Measurements from ENCODE around the gene LAMB3. TPM values are rescaled to one million over a fixed set of nuclear protein-coding genes. Genes with fewer than 3 reads are reported as not detected.

Gene LAMB3
- total and polyA plus RNA-seq, 10 of the 15 experiments (the other 5 are each of a cell fraction or from before 2014, with no cell fraction given), result 0.04 to 1.8 (median 0.10) TPM; not detected in 1

DNA sequence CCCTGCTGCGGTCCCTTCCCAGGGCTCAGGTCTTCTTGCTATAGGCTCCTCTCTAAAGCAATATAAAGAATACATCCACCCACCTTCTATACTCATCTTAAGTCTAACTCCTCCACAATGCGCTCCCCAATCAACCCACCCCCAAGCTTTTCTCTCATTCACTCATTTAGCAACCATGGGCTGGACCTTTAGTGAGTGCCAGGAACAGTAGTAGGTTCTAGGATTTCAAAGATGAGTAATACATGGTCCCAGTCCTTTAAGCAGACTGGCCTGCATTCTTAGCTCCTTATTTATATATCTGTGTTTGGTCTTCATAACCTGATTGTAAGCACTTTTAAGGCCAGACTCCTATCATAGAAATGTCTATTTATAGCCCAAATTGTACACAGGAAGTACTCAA is 62.8 kb downstream of the LAMB3 start:
- no peaks in the 10 kb centered on the region; the same call in 2 of the 3 replicates for H3K9me3 ChIP-seq (replicated peaks; ENCODE audit: control insufficient read depth, insufficient read depth, low read length)
- SMC1A ChIA-PET (ENCODE audit: uncharacterized antibody, unreplicated experiment), result interaction anchor here (1.0 to 1.9 kb wide), 3 partner anchors 11 to 101 kb away, joined by 3 to 4 read pairs (median 3); no protein-coding TSS in a partner anchor
- no peak overlapping the region for H3K9ac ChIP-seq (ENCODE audit: control insufficient read depth, insufficient read depth, low read length)
- no peak overlapping the region for H3K4me2 ChIP-seq (ENCODE audit: control insufficient read depth, insufficient read depth)
- WGBS (ENCODE audit: insufficient coverage, insufficient replicate concordance, low lambda C conversion rate, missing lambda C conversion rate), result 15% methylated on average over 2 of the region's 2 CpGs
- ATAC-seq, result no peak
- no peak for DNase-seq (ENCODE audit: low read depth, low spot score)
- H3K79me2 ChIP-seq (ENCODE audit: control insufficient read depth, insufficient read depth, low read length), result no peaks in the 10 kb centered on the region
- intact Hi-C loops (cut with micrococcal nuclease; ENCODE audit: unreplicated experiment), result no loop called here
- FAIRE-seq, result no peak
- no peaks in the 10 kb centered on the region for H4K20me1 ChIP-seq (ENCODE audit: control insufficient read depth, insufficient read depth)
- H3K27ac ChIP-seq (ENCODE audit: control insufficient read depth, insufficient read depth), result no peak overlapping the region
- H3K4me1 ChIP-seq (ENCODE audit: control insufficient read depth, insufficient read depth, low read length), result no peaks in the 10 kb centered on the region
- in situ Hi-C loops (cut with MboI), result no loop called here
- RAD21 ChIA-PET (ENCODE audit: unreplicated experiment), result interaction anchor here (1.1 to 1.5 kb wide), 2 partner anchors 22 to 40 kb away, joined by 3 to 4 read pairs; no protein-coding TSS in a partner anchor
- no TSS peak for BruUV-seq (replicated peaks)
- CTCF ChIA-PET, result interaction anchor here (0.8 to 3.4 kb wide), 5 partner anchors 8 to 159 kb away, joined by 3 to 18 read pairs (median 7); no protein-coding TSS in a partner anchor
- POLR2A ChIA-PET, result no interaction called here
- H3K36me3 ChIP-seq (ENCODE audit: control insufficient read depth in 2 of 2, insufficient read depth in 2 of 2, low read length in 1 of 2), result no peaks in the 10 kb centered on the region
- no peak overlapping the region for H2AFZ ChIP-seq (ENCODE audit: control insufficient read depth, low read depth, low read length)
- H3K4me3 ChIP-seq, result no peak overlapping the region
- peaks cover 5 to 12% of the 10 kb centered on the region in 2 experiments for H3K27me3 ChIP-seq (replicated peaks in 1 of 2; ENCODE audit: control insufficient read depth in 2 of 2, insufficient read depth in 2 of 2, low read length in 1 of 2)
- TF ChIP-seq, protein P1, sequence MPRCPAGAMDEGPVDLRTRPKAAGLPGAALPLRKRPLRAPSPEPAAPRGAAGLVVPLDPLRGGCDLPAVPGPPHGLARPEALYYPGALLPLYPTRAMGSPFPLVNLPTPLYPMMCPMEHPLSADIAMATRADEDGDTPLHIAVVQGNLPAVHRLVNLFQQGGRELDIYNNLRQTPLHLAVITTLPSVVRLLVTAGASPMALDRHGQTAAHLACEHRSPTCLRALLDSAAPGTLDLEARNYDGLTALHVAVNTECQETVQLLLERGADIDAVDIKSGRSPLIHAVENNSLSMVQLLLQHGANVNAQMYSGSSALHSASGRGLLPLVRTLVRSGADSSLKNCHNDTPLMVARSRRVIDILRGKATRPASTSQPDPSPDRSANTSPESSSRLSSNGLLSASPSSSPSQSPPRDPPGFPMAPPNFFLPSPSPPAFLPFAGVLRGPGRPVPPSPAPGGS (IDR thresholded peaks at IDR 0.05; ENCODE audit: borderline replicate concordance, insufficient read depth, low read depth, low read length, poor library complexity, severe bottlenecking), result no peak
- TF ChIP-seq BCL11A (IDR thresholded peaks at IDR 0.05; ENCODE audit: low read depth, low read length), result no peak
- TF ChIP-seq, protein P2, sequence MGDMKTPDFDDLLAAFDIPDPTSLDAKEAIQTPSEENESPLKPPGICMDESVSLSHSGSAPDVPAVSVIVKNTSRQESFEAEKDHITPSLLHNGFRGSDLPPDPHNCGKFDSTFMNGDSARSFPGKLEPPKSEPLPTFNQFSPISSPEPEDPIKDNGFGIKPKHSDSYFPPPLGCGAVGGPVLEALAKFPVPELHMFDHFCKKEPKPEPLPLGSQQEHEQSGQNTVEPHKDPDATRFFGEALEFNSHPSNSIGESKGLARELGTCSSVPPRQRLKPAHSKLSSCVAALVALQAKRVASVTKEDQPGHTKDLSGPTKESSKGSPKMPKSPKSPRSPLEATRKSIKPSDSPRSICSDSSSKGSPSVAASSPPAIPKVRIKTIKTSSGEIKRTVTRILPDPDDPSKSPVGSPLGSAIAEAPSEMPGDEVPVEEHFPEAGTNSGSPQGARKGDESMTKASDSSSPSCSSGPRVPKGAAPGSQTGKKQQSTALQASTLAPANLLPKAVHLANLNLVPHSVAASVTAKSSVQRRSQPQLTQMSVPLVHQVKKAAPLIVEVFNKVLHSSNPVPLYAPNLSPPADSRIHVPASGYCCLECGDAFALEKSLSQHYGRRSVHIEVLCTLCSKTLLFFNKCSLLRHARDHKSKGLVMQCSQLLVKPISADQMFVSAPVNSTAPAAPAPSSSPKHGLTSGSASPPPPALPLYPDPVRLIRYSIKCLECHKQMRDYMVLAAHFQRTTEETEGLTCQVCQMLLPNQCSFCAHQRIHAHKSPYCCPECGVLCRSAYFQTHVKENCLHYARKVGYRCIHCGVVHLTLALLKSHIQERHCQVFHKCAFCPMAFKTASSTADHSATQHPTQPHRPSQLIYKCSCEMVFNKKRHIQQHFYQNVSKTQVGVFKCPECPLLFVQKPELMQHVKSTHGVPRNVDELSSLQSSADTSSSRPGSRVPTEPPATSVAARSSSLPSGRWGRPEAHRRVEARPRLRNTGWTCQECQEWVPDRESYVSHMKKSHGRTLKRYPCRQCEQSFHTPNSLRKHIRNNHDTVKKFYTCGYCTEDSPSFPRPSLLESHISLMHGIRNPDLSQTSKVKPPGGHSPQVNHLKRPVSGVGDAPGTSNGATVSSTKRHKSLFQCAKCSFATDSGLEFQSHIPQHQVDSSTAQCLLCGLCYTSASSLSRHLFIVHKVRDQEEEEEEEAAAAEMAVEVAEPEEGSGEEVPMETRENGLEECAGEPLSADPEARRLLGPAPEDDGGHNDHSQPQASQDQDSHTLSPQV (IDR thresholded peaks at IDR 0.05), result no peak
- TF ChIP-seq, protein P3, sequence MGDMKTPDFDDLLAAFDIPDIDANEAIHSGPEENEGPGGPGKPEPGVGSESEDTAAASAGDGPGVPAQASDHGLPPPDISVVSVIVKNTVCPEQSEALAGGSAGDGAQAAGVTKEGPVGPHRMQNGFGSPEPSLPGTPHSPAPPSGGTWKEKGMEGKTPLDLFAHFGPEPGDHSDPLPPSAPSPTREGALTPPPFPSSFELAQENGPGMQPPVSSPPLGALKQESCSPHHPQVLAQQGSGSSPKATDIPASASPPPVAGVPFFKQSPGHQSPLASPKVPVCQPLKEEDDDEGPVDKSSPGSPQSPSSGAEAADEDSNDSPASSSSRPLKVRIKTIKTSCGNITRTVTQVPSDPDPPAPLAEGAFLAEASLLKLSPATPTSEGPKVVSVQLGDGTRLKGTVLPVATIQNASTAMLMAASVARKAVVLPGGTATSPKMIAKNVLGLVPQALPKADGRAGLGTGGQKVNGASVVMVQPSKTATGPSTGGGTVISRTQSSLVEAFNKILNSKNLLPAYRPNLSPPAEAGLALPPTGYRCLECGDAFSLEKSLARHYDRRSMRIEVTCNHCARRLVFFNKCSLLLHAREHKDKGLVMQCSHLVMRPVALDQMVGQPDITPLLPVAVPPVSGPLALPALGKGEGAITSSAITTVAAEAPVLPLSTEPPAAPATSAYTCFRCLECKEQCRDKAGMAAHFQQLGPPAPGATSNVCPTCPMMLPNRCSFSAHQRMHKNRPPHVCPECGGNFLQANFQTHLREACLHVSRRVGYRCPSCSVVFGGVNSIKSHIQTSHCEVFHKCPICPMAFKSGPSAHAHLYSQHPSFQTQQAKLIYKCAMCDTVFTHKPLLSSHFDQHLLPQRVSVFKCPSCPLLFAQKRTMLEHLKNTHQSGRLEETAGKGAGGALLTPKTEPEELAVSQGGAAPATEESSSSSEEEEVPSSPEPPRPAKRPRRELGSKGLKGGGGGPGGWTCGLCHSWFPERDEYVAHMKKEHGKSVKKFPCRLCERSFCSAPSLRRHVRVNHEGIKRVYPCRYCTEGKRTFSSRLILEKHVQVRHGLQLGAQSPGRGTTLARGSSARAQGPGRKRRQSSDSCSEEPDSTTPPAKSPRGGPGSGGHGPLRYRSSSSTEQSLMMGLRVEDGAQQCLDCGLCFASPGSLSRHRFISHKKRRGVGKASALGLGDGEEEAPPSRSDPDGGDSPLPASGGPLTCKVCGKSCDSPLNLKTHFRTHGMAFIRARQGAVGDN (IDR thresholded peaks at IDR 0.05), result no peak
- no peak for TF ChIP-seq JUNB (IDR thresholded peaks at IDR 0.05)
- no peak for TF ChIP-seq SREBF2 (IDR thresholded peaks at IDR 0.05; ENCODE audit: low read length)
- no peak for TF ChIP-seq ZNF24 (IDR thresholded peaks at IDR 0.05)
- TF ChIP-seq, protein P4, sequence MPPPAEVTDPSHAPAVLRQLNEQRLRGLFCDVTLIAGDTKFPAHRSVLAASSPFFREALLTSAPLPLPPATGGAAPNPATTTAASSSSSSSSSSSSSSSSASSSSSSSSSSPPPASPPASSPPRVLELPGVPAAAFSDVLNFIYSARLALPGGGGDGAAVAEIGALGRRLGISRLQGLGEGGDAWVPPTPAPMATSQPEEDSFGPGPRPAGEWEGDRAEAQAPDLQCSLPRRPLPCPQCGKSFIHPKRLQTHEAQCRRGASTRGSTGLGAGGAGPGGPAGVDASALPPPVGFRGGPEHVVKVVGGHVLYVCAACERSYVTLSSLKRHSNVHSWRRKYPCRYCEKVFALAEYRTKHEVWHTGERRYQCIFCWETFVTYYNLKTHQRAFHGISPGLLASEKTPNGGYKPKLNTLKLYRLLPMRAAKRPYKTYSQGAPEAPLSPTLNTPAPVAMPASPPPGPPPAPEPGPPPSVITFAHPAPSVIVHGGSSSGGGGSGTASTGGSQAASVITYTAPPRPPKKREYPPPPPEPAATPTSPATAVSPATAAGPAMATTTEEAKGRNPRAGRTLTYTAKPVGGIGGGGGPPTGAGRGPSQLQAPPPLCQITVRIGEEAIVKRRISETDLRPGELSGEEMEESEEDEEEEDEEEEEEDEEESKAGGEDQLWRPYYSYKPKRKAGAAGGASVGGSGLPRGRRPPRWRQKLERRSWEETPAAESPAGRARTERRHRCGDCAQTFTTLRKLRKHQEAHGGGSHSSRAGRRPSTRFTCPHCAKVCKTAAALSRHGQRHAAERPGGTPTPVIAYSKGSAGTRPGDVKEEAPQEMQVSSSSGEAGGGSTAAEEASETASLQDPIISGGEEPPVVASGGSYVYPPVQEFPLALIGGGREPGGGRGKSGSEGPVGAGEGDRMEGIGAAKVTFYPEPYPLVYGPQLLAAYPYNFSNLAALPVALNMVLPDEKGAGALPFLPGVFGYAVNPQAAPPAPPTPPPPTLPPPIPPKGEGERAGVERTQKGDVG (CRISPR knock-in tag; IDR thresholded peaks at IDR 0.05), result no peak
